Measurements from ENCODE around the gene NT5C1B. TPM values are rescaled to one million over a fixed set of nuclear protein-coding genes. Genes with fewer than 3 reads are reported as not detected.

Gene NT5C1B
- total RNA-seq, 2 donors from 2014 or later: not detected

- Histone ChIP-seq H3K9ac (ENCODE audit: low read depth in 2 of 2, low read length in 2 of 2) (no peak overlapping the region), H3K4me1 (no peaks in the 10 kb centered on the region), H3K9me3 (no peaks in the 10 kb centered on the region), H3K4me3 (no peak overlapping the region), H3K27ac (no peak overlapping the region), H3K36me3 (no peaks in the 10 kb centered on the region), H3K27me3 (no peaks in the 10 kb centered on the region)
- no peak for TF ChIP-seq CTCF (IDR thresholded peaks at IDR 0.05)
- intact Hi-C loops (cut with DNase I): no loop called here
- no peak for DNase-seq
Measured at GRCh38 chr2:18619091-18619490, 29.7 kb upstream of the NT5C1B start.

- intact Hi-C loops (cut with DNase I): no loop called here
- Histone ChIP-seq H3K36me3 (no peaks in the 10 kb centered on the region), H3K9ac (ENCODE audit: low read depth in 2 of 2, low read length in 2 of 2) (no peak overlapping the region), H3K9me3 (no peaks in the 10 kb centered on the region), H3K27me3 (no peaks in the 10 kb centered on the region), H3K4me1 (no peaks in the 10 kb centered on the region), H3K27ac (no peak overlapping the region), H3K4me3 (no peak overlapping the region)
- no peak for TF ChIP-seq CTCF (IDR thresholded peaks at IDR 0.05)
- DNase-seq: no peak
Measured at GRCh38 chr2:18614041-18614440, 24.7 kb upstream of the NT5C1B start.

- Histone ChIP-seq H3K27me3 (no peaks in the 10 kb centered on the region), H3K9me3 (no peaks in the 10 kb centered on the region), H3K4me3 (no peak overlapping the region), H3K36me3 (no peaks in the 10 kb centered on the region), H3K27ac (no peak overlapping the region), H3K9ac (ENCODE audit: low read depth in 2 of 2, low read length in 2 of 2) (no peak overlapping the region), H3K4me1 (no peaks in the 10 kb centered on the region)
- no peak for DNase-seq
- TF ChIP-seq CTCF (IDR thresholded peaks at IDR 0.05): no peak
- intact Hi-C loops (cut with DNase I): no loop called here
Measured at GRCh38 chr2:18612133-18612532, 22.8 kb upstream of the NT5C1B start.

GRCh38 chr2:18611604-18612003 lies 22.2 kb upstream of the NT5C1B start:
- Histone ChIP-seq H3K27me3 (no peaks in the 10 kb centered on the region), H3K4me3 (no peak overlapping the region), H3K27ac (no peak overlapping the region), H3K9ac (ENCODE audit: low read depth in 2 of 2, low read length in 2 of 2) (no peak overlapping the region), H3K4me1 (no peaks in the 10 kb centered on the region), H3K36me3 (no peaks in the 10 kb centered on the region), H3K9me3 (no peaks in the 10 kb centered on the region)
- TF ChIP-seq CTCF (IDR thresholded peaks at IDR 0.05): no peak
- DNase-seq: no peak
- intact Hi-C loops (cut with DNase I): no loop called here

- H3K27me3 ChIP-seq: no peaks in the 10 kb centered on the region
- no peaks in the 10 kb centered on the region for H3K36me3 ChIP-seq
- DNase-seq: no peak
- no peak overlapping the region for H3K27ac ChIP-seq
- H3K4me3 ChIP-seq: no peak overlapping the region
- TF ChIP-seq CTCF (IDR thresholded peaks at IDR 0.05): no peak
- no peak overlapping the region for H3K9ac ChIP-seq (ENCODE audit: low read depth in 2 of 2, low read length in 2 of 2)
- H3K4me1 ChIP-seq: no peaks in the 10 kb centered on the region
- intact Hi-C loops (cut with DNase I): no loop called here
- no peaks in the 10 kb centered on the region for H3K9me3 ChIP-seq
Measured at GRCh38 chr2:18611184-18611583, 21.8 kb upstream of the NT5C1B start.

GRCh38 chr2:18610651-18611050 lies 21.3 kb upstream of the NT5C1B start:
- no peak for DNase-seq
- no peak overlapping the region for H3K27ac ChIP-seq
- H3K9me3 ChIP-seq: no peaks in the 10 kb centered on the region
- H3K36me3 ChIP-seq: no peaks in the 10 kb centered on the region
- intact Hi-C loops (cut with DNase I): no loop called here
- TF ChIP-seq CTCF (IDR thresholded peaks at IDR 0.05): no peak
- no peak overlapping the region for H3K4me3 ChIP-seq
- no peaks in the 10 kb centered on the region for H3K4me1 ChIP-seq
- no peaks in the 10 kb centered on the region for H3K27me3 ChIP-seq
- H3K9ac ChIP-seq (ENCODE audit: low read depth in 2 of 2, low read length in 2 of 2): no peak overlapping the region

All from colonic mucosa (tissue), 4 donors.